Measurements from ENCODE around the gene NRP2. TPM values are rescaled to one million over a fixed set of nuclear protein-coding genes. Genes with fewer than 3 reads are reported as not detected.

The NRP2 gene
- polyA plus RNA-seq, 4 donors = 59.2 to 105 (median 74.0) TPM

DNA sequence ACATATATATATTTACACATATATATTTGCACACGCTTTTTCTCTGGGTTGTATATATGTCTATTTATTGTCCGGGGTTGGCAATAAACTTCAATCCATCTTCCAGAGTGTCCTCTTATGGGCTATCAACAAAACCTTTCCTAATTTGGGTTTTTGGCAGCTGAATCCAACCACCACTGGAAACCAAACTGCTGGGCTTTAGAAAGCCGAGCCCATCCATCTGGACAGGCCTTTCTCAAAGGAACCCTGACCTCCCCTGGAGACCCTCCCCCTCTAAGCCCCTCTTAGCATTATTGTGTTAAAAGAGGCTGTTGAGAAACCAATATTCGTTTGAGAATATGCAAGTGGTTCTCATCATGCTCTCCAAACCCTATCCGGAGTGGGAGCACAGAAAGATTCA lies 153.6 kb downstream of the NRP2 start:
- no peak for DNase-seq (ENCODE audit: low read depth in 4 of 4, low spot score in 3 of 4)

GRCh38 chr2:205836477-205837221 lies 154.3 kb downstream of the NRP2 start:
- no peak for DNase-seq (ENCODE audit: low read depth in 4 of 4, low spot score in 3 of 4)

- DNase-seq (ENCODE audit: low read depth in 4 of 4, low spot score in 3 of 4) = no peak
Measured at GRCh38 chr2:205837663-205838062, 155.4 kb downstream of the NRP2 start.

DNA sequence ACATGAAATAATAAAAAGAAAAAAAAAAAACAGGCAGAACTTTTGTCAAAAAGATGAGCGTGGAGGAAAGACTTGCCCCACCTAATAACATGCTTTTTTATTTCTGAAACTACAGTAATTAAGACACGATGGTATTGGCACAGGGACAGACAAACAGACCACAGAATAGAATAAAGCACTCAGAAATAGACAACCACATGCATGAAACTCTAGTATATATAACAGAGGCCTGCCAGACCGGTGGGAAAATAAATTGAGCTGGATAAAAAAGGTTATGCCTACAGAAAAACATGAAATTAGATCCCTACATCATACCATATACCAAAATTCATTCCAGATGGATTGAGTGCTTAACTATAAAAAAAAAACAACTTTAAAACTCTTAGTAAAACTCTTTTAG lies 163.1 kb downstream of the NRP2 start:
- DNase-seq (ENCODE audit: low read depth in 4 of 4, low spot score in 3 of 4) = no peak
